Measurements from ENCODE around the gene OPRM1.

OPRM1 gene

GRCh38 chr6:154241581-154241980, 202.5 kb downstream of the OPRM1 start:
- no peak for DNase-seq (ENCODE audit: low read depth)

GRCh38 chr6:154242617-154243357, 203.7 kb downstream of the OPRM1 start:
- no peak for DNase-seq (ENCODE audit: low read depth)

GRCh38 chr6:154243793-154244750, 205.0 kb downstream of the OPRM1 start:
- DNase-seq (ENCODE audit: low read depth) = no peak

GRCh38 chr6:154245506-154245905, 206.5 kb downstream of the OPRM1 start:
- no peak for DNase-seq (ENCODE audit: low read depth)

GRCh38 chr6:154246723-154247118, 207.7 kb downstream of the OPRM1 start:
- no peak for DNase-seq (ENCODE audit: low read depth)

- DNase-seq (ENCODE audit: low read depth) = no peak
These were observed 208.2 kb downstream of the OPRM1 start for GRCh38 chr6:154247119-154247861.

GRCh38 chr6:154249499-154250298, 210.7 kb downstream of the OPRM1 start:
- no peak for DNase-seq (ENCODE audit: low read depth)

GRCh38 chr6:154251116-154251515, 212.1 kb downstream of the OPRM1 start:
- DNase-seq (ENCODE audit: low read depth) = no peak

GRCh38 chr6:154252678-154253077, 213.6 kb downstream of the OPRM1 start:
- DNase-seq (ENCODE audit: low read depth) = no peak

GRCh38 chr6:154257067-154257466, 218.0 kb downstream of the OPRM1 start:
- DNase-seq (ENCODE audit: low read depth) = no peak

- DNase-seq (ENCODE audit: low read depth) = no peak
These were observed 219.2 kb downstream of the OPRM1 start for GRCh38 chr6:154258064-154258757.

GRCh38 chr6:154261688-154262397, 222.8 kb downstream of the OPRM1 start:
- no peak for DNase-seq (ENCODE audit: low read depth)

GRCh38 chr6:154266560-154267099, 227.6 kb downstream of the OPRM1 start:
- no peak for DNase-seq (ENCODE audit: low read depth)

- no peak for DNase-seq (ENCODE audit: low read depth)
These were observed 228.6 kb downstream of the OPRM1 start for GRCh38 chr6:154267508-154268106.

- DNase-seq (ENCODE audit: low read depth) = no peak
These were observed 229.4 kb downstream of the OPRM1 start for GRCh38 chr6:154268486-154268885.

- no peak for DNase-seq (ENCODE audit: low read depth)
These were observed 235.1 kb downstream of the OPRM1 start for GRCh38 chr6:154274168-154274567.

- no peak for DNase-seq (ENCODE audit: low read depth)
These were observed 238.0 kb downstream of the OPRM1 start for GRCh38 chr6:154276810-154277628.

- peak; percentile 9 for DNase-seq (ENCODE audit: low read depth)
These were observed 238.6 kb downstream of the OPRM1 start for GRCh38 chr6:154277629-154278017.

GRCh38 chr6:154280521-154280920, 241.5 kb downstream of the OPRM1 start:
- DNase-seq (ENCODE audit: low read depth) = no peak

Data from activated T-helper 9 cell treated with anti-CD3 and anti-CD28 coated beads, Interleukin-2, amount 50 U/mL, for 16 hours (primary cell).